ENCODE results near the gene TCFL5.
A peak's percentile ranks its signal among the peaks of the same experiment; 100 is the strongest.

The TCFL5 gene

GRCh38 chr20:62895539-62895938 is 33.9 kb upstream of the TCFL5 start:
- no peak for DNase-seq

GRCh38 chr20:62894261-62894660 is 32.6 kb upstream of the TCFL5 start:
- DNase-seq = no peak

GRCh38 chr20:62893700-62894099 is 32.1 kb upstream of the TCFL5 start:
- no peak for DNase-seq

GRCh38 chr20:62892348-62893304 is 31.0 kb upstream of the TCFL5 start:
- DNase-seq = peak in 1 of 2 experiments; percentile 22

GRCh38 chr20:62891111-62891510 is 29.5 kb upstream of the TCFL5 start:
- DNase-seq = no peak

- no peak for DNase-seq
Measured at GRCh38 chr20:62890444-62890843, 28.8 kb upstream of the TCFL5 start.

- no peak for DNase-seq
Measured at GRCh38 chr20:62889871-62890270, 28.2 kb upstream of the TCFL5 start.

GRCh38 chr20:62889411-62889810 is 27.8 kb upstream of the TCFL5 start:
- DNase-seq = no peak

- DNase-seq = no peak
Measured at GRCh38 chr20:62888910-62889309, 27.3 kb upstream of the TCFL5 start.

GRCh38 chr20:62888406-62888805 is 26.8 kb upstream of the TCFL5 start:
- DNase-seq = no peak

GRCh38 chr20:62887860-62888239 is 26.2 kb upstream of the TCFL5 start:
- no peak for DNase-seq

GRCh38 chr20:62887152-62887859 is 25.7 kb upstream of the TCFL5 start:
- peak in 1 of 2 experiments; percentile 24 for DNase-seq

GRCh38 chr20:62886709-62887058 is 25.1 kb upstream of the TCFL5 start:
- no peak for DNase-seq

GRCh38 chr20:62885896-62886708 is 24.5 kb upstream of the TCFL5 start:
- no peak for DNase-seq

- no peak for DNase-seq
Measured at GRCh38 chr20:62885046-62885895, 23.6 kb upstream of the TCFL5 start.

GRCh38 chr20:62884556-62884955 is 22.9 kb upstream of the TCFL5 start:
- no peak for DNase-seq

- DNase-seq = no peak
Measured at GRCh38 chr20:62882426-62882825, 20.8 kb upstream of the TCFL5 start.

GRCh38 chr20:62881662-62882395 is 20.2 kb upstream of the TCFL5 start:
- DNase-seq = no peak

- DNase-seq = no peak
Measured at GRCh38 chr20:62880935-62881661, 19.5 kb upstream of the TCFL5 start.

- no peak for DNase-seq
Measured at GRCh38 chr20:62880147-62880934, 18.7 kb upstream of the TCFL5 start.
